ENCODE results near the gene CLDN34.

DNA sequence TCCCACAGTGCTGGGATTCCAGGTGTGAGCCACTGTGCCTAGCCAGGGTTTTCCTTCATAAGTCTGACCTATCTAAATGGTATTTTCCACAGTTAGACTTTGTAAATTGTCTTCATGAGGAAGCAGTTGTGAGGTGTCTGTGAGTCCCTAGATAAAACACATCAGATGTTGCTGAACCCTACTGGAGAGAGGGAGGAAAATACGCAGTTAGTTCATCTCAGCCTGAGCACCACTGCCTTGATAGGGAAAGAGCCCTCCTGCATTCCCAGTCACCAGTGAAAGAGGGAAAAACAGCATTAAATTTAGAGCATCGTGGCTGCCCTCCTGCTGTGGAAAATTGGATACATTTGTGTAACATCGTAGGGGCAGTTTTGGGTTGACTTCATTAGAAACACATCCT is 31.7 kb upstream of the CLDN34 start:
- TF ChIP-seq, protein P1, sequence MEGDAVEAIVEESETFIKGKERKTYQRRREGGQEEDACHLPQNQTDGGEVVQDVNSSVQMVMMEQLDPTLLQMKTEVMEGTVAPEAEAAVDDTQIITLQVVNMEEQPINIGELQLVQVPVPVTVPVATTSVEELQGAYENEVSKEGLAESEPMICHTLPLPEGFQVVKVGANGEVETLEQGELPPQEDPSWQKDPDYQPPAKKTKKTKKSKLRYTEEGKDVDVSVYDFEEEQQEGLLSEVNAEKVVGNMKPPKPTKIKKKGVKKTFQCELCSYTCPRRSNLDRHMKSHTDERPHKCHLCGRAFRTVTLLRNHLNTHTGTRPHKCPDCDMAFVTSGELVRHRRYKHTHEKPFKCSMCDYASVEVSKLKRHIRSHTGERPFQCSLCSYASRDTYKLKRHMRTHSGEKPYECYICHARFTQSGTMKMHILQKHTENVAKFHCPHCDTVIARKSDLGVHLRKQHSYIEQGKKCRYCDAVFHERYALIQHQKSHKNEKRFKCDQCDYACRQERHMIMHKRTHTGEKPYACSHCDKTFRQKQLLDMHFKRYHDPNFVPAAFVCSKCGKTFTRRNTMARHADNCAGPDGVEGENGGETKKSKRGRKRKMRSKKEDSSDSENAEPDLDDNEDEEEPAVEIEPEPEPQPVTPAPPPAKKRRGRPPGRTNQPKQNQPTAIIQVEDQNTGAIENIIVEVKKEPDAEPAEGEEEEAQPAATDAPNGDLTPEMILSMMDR (IDR thresholded peaks at IDR 0.05), result no peak
- TF ChIP-seq POLR2A (IDR thresholded peaks at IDR 0.05), result no peak
